ENCODE data around the gene CDC42BPG. TPM values are rescaled to one million over a fixed set of nuclear protein-coding genes. Genes with fewer than 3 reads are reported as not detected.

The CDC42BPG gene
- total RNA-seq, 1 experiment from 2014 or later, result 30.1 TPM

DNA sequence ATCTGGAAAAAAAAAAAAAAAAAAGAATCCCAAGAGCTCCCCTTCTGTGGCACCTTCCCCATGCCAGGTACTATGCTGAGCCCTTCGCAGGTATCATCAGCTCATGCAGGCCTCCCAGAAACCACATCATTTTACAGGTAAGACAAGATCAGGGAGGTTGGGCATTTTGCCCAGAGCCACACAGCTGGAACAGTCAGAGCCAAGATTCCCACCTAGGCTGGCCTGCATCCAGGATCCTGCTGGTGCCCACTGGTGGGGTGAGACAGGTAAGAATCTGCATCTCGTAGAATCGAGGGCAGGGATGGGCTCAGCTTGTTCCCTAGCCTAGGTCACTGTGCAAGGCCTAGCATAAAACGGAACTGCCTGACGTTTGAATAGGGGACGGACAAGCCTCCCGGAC, 18.4 kb downstream of the CDC42BPG start:
- DNase-seq (ENCODE audit: low read depth, low spot score) (no peak), ATAC-seq (no peak)
- Histone ChIP-seq H2AFZ (ENCODE audit: low read depth, low read length, poor library complexity, severe bottlenecking) (no peak overlapping the region), H3K9me2 (ENCODE audit: insufficient read depth) (no peaks in the 10 kb centered on the region), H3K79me2 (ENCODE audit: insufficient read depth, low read length) (no peaks in the 10 kb centered on the region), H3K4me3 (replicated peaks in 1 of 2; ENCODE audit: low read depth in 1 of 2, low read length in 2 of 2) (no peak overlapping the region), H3K9me3 (ENCODE audit: control insufficient read depth in 1 of 2, insufficient read depth in 1 of 2, low read depth in 1 of 2, low read length in 2 of 2) (no peaks in the 10 kb centered on the region), H3K4me1 (ENCODE audit: control insufficient read depth in 1 of 2, insufficient read depth in 2 of 2, low read length in 2 of 2) (0 out of 4 replicates have a peak, but pooled peaks cover 0 to 4% of the 10 kb centered on the region in 2 experiments), H3K27me3 (ENCODE audit: insufficient read depth, low read length) (no peaks in the 10 kb centered on the region), H3K9ac (ENCODE audit: low read length) (no peak overlapping the region), H4K20me1 (ENCODE audit: insufficient read depth) (no peaks in the 10 kb centered on the region), H3K36me3 (ENCODE audit: control insufficient read depth in 1 of 2, insufficient read depth in 2 of 2, low read length in 2 of 2) (peaks cover 3 to 13% of the 10 kb centered on the region in 2 experiments; a peak in 2 of 4 replicates), H3K4me2 (ENCODE audit: low read length) (no peak overlapping the region), H3K27ac (ENCODE audit: low read depth, low read length) (no peak overlapping the region)
- intact Hi-C loops (cut with micrococcal nuclease), result no loop called here
- BruUV-seq (replicated peaks), result no TSS peak
- TF ChIP-seq YY1 (IDR thresholded peaks at IDR 0.05; ENCODE audit: extremely low read depth, insufficient replicate concordance, low read depth, low read length) (no peak), ZNF274 (IDR thresholded peaks at IDR 0.05; ENCODE audit: low read depth, low read length) (no peak), ELF1 (IDR thresholded peaks at IDR 0.05; ENCODE audit: borderline replicate concordance, low read depth) (no peak), RAD21 (IDR thresholded peaks at IDR 0.05; ENCODE audit: low read depth) (no peak), TCF7L2 (IDR thresholded peaks at IDR 0.05; ENCODE audit: borderline replicate concordance, extremely low read depth, insufficient read depth, insufficient read length) (no peak), SIN3A (IDR thresholded peaks at IDR 0.05; ENCODE audit: low read depth) (no peak), EGR1 (IDR thresholded peaks at IDR 0.05; ENCODE audit: low read depth) (no peak), FOSL1 (IDR thresholded peaks at IDR 0.05; ENCODE audit: low read depth) (no peak), JUND (IDR thresholded peaks at IDR 0.05) (no peak), EZH2 (IDR thresholded peaks at IDR 0.05) (no peak), POLR2AphosphoS5 (IDR thresholded peaks at IDR 0.05; ENCODE audit: low read depth, low read length) (no peak)
- TF ChIP-seq, protein P1, sequence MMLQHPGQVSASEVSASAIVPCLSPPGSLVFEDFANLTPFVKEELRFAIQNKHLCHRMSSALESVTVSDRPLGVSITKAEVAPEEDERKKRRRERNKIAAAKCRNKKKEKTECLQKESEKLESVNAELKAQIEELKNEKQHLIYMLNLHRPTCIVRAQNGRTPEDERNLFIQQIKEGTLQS (IDR thresholded peaks at IDR 0.05), result no peak
- TF ChIP-seq, protein P2, sequence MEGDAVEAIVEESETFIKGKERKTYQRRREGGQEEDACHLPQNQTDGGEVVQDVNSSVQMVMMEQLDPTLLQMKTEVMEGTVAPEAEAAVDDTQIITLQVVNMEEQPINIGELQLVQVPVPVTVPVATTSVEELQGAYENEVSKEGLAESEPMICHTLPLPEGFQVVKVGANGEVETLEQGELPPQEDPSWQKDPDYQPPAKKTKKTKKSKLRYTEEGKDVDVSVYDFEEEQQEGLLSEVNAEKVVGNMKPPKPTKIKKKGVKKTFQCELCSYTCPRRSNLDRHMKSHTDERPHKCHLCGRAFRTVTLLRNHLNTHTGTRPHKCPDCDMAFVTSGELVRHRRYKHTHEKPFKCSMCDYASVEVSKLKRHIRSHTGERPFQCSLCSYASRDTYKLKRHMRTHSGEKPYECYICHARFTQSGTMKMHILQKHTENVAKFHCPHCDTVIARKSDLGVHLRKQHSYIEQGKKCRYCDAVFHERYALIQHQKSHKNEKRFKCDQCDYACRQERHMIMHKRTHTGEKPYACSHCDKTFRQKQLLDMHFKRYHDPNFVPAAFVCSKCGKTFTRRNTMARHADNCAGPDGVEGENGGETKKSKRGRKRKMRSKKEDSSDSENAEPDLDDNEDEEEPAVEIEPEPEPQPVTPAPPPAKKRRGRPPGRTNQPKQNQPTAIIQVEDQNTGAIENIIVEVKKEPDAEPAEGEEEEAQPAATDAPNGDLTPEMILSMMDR (IDR thresholded peaks at IDR 0.05 in 2 of 3, conservative IDR thresholded peaks at IDR 0.05 in 1 of 3; ENCODE audit: borderline replicate concordance in 1 of 3, insufficient read depth in 1 of 3, low read depth in 2 of 3, low read length in 2 of 3), result no peak
- TF ChIP-seq, protein P3, sequence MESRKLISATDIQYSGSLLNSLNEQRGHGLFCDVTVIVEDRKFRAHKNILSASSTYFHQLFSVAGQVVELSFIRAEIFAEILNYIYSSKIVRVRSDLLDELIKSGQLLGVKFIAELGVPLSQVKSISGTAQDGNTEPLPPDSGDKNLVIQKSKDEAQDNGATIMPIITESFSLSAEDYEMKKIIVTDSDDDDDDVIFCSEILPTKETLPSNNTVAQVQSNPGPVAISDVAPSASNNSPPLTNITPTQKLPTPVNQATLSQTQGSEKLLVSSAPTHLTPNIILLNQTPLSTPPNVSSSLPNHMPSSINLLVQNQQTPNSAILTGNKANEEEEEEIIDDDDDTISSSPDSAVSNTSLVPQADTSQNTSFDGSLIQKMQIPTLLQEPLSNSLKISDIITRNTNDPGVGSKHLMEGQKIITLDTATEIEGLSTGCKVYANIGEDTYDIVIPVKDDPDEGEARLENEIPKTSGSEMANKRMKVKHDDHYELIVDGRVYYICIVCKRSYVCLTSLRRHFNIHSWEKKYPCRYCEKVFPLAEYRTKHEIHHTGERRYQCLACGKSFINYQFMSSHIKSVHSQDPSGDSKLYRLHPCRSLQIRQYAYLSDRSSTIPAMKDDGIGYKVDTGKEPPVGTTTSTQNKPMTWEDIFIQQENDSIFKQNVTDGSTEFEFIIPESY (IDR thresholded peaks at IDR 0.05; ENCODE audit: extremely low read depth, insufficient replicate concordance, low read length), result no peak
- TF ChIP-seq, protein P4, sequence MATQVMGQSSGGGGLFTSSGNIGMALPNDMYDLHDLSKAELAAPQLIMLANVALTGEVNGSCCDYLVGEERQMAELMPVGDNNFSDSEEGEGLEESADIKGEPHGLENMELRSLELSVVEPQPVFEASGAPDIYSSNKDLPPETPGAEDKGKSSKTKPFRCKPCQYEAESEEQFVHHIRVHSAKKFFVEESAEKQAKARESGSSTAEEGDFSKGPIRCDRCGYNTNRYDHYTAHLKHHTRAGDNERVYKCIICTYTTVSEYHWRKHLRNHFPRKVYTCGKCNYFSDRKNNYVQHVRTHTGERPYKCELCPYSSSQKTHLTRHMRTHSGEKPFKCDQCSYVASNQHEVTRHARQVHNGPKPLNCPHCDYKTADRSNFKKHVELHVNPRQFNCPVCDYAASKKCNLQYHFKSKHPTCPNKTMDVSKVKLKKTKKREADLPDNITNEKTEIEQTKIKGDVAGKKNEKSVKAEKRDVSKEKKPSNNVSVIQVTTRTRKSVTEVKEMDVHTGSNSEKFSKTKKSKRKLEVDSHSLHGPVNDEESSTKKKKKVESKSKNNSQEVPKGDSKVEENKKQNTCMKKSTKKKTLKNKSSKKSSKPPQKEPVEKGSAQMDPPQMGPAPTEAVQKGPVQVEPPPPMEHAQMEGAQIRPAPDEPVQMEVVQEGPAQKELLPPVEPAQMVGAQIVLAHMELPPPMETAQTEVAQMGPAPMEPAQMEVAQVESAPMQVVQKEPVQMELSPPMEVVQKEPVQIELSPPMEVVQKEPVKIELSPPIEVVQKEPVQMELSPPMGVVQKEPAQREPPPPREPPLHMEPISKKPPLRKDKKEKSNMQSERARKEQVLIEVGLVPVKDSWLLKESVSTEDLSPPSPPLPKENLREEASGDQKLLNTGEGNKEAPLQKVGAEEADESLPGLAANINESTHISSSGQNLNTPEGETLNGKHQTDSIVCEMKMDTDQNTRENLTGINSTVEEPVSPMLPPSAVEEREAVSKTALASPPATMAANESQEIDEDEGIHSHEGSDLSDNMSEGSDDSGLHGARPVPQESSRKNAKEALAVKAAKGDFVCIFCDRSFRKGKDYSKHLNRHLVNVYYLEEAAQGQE (IDR thresholded peaks at IDR 0.05; ENCODE audit: low read depth), result no peak
- TF ChIP-seq, protein P5, sequence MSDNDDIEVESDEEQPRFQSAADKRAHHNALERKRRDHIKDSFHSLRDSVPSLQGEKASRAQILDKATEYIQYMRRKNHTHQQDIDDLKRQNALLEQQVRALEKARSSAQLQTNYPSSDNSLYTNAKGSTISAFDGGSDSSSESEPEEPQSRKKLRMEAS (IDR thresholded peaks at IDR 0.05), result no peak
- ChIA-PET POLR2A (no interaction called here), RAD21 (ENCODE audit: low non-redundant PET in 1 of 2, low total read pairs in 2 of 2, uncharacterized antibody in 2 of 2, unreplicated experiment in 2 of 2) (no interaction called here), CTCF (no interaction called here)
